Endodermal cell (in vitro differentiated cells): ENCODE results near the gene ZDHHC24. TPM values are rescaled to one million over a fixed set of nuclear protein-coding genes. Genes with fewer than 3 reads are reported as not detected.

Experiments used
- DNase-seq: peaks from one replicate; pipeline ENCODE4 v3.0.0-alpha.2; 2017
- H3K27ac ChIP-seq: 2 replicates; pipeline ENCODE4 v1.5.1; 2013; ENCODE audit warnings: mild to moderate bottlenecking, low read depth, low read length, moderate library complexity
- H3K27me3 ChIP-seq: 2 replicates; pipeline ENCODE4 v1.6.1; 2013; ENCODE audit warnings: mild to moderate bottlenecking, low read length, moderate library complexity; ENCODE audit not compliant: insufficient read depth, control insufficient read depth, poor library complexity, severe bottlenecking
- H3K36me3 ChIP-seq: 2 replicates; pipeline ENCODE4 v1.7.0; 2013; ENCODE audit warnings: mild to moderate bottlenecking, low read length, moderate library complexity; ENCODE audit not compliant: control insufficient read depth, insufficient read depth
- H3K4me1 ChIP-seq: one replicate; pipeline ENCODE4 v1.7.0; 2013; ENCODE audit warnings: low read length; ENCODE audit not compliant: control insufficient read depth, insufficient read depth
- H3K4me3 ChIP-seq: 2 replicates; pipeline ENCODE4 v1.5.1; 2013; ENCODE audit warnings: mild to moderate bottlenecking, low read length, moderate library complexity
- H3K9ac ChIP-seq: 2 replicates; pipeline ENCODE4 v1.6.1; 2013; ENCODE audit warnings: mild to moderate bottlenecking, low read length, moderate library complexity; ENCODE audit not compliant: poor library complexity, severe bottlenecking; ENCODE audit errors: extremely low read depth
- H3K9me3 ChIP-seq: 2 replicates; pipeline ENCODE4 v1.6.1; 2013; ENCODE audit warnings: mild to moderate bottlenecking, low read length, moderate library complexity; ENCODE audit not compliant: control insufficient read depth
- H3K27ac Mint-ChIP-seq: 2 replicates; pipeline ENCODE4 v1.8.0; 2020; ENCODE audit warnings: mixed read lengths
- H3K27me3 Mint-ChIP-seq: 2 replicates; pipeline ENCODE4 v1.8.0; 2021; ENCODE audit warnings: mild to moderate bottlenecking, mixed read lengths; ENCODE audit not compliant: insufficient read depth
- H3K36me3 Mint-ChIP-seq: 2 replicates; pipeline ENCODE4 v1.8.0; 2020; ENCODE audit warnings: low read depth, mixed read lengths
- H3K4me1 Mint-ChIP-seq: 2 replicates; pipeline ENCODE4 v1.8.0; 2020; ENCODE audit warnings: mixed read lengths
- H3K4me3 Mint-ChIP-seq: 2 replicates; pipeline ENCODE4 v1.8.0; 2020; ENCODE audit warnings: mild to moderate bottlenecking, moderate library complexity, mixed read lengths
- H3K9me3 Mint-ChIP-seq: 2 replicates; pipeline ENCODE4 v1.8.0; 2020; ENCODE audit warnings: mild to moderate bottlenecking, mixed read lengths
- WGBS, 2 experiments: methylation state at CpG; one replicate each; pipeline versions ENCODE4 v1.1.5 to v1.1.7; 2013; ENCODE audit warnings: missing lambda C conversion rate in 2 of 2, mixed read lengths in 1 of 2; ENCODE audit not compliant: insufficient coverage in 1 of 2, insufficient read length in 1 of 2; 5-methylcytosine and 5-hydroxymethylcytosine counted together
- total RNA-seq, 2 donors: library from RNA; stranded (reverse); fragmentation: NEBNext Ultra II Directional in 1 of 2; extraction: Animal tissue kit (Norgen Biotek cat#: 25700) in 1 of 2; gene quantifications; 2 replicates in 1 of 2; 3 replicates in 1 of 2; pipeline ENCODE4 v1.2.1, GENCODE V29; 2021
- TF ChIP-seq, protein P1 (sequence below): fragments of 200-600 bp; sonication (generic); conservative IDR thresholded peaks from 2 replicates; pipeline ENCODE4 v1.5.0; 2021; ENCODE audit warnings: antibody characterized with exemption, mild to moderate bottlenecking

The ZDHHC24 gene
- total RNA-seq, 2 donors from 2014 or later: 10.6 to 11.7 TPM

GRCh38 chr11:66568124-66568916 lies 22.5 kb upstream of the ZDHHC24 start, which contains the start of gene CTSF:
Gene CTSF, minus strand, starts transcription at chr11:66568606. Its CDS starts 120 bp downstream, at chr11:66568486.
- H3K4me1 ChIP-seq: peaks cover 6% of the 10 kb centered on the region
- Mint-ChIP-seq H3K4me3 (no peak within 1 kb of the TSS), H3K4me1 (peaks cover 13% of the 10 kb centered on the region), H3K27me3 (peaks cover 4% of the 10 kb centered on the region), H3K36me3 (no peaks in the 10 kb centered on the region), H3K27ac (no peak within 1 kb of the TSS), H3K9me3 (peaks cover 29% of the 10 kb centered on the region)
- no peak within 1 kb of the TSS for H3K27ac ChIP-seq
- 77 to 82% methylated on average over 65 to 77 of the region's 77 CpGs for WGBS, 2 experiments
- H3K9me3 ChIP-seq: peaks cover 19% of the 10 kb centered on the region
- no peak within 1 kb of the TSS for H3K4me3 ChIP-seq
- TF ChIP-seq, protein P1, sequence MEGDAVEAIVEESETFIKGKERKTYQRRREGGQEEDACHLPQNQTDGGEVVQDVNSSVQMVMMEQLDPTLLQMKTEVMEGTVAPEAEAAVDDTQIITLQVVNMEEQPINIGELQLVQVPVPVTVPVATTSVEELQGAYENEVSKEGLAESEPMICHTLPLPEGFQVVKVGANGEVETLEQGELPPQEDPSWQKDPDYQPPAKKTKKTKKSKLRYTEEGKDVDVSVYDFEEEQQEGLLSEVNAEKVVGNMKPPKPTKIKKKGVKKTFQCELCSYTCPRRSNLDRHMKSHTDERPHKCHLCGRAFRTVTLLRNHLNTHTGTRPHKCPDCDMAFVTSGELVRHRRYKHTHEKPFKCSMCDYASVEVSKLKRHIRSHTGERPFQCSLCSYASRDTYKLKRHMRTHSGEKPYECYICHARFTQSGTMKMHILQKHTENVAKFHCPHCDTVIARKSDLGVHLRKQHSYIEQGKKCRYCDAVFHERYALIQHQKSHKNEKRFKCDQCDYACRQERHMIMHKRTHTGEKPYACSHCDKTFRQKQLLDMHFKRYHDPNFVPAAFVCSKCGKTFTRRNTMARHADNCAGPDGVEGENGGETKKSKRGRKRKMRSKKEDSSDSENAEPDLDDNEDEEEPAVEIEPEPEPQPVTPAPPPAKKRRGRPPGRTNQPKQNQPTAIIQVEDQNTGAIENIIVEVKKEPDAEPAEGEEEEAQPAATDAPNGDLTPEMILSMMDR: no peak
- no peaks in the 10 kb centered on the region for H3K27me3 ChIP-seq
- no peaks in the 10 kb centered on the region for H3K36me3 ChIP-seq
- H3K9ac ChIP-seq: no peak within 1 kb of the TSS
- peak; percentile 70 for DNase-seq

DNA sequence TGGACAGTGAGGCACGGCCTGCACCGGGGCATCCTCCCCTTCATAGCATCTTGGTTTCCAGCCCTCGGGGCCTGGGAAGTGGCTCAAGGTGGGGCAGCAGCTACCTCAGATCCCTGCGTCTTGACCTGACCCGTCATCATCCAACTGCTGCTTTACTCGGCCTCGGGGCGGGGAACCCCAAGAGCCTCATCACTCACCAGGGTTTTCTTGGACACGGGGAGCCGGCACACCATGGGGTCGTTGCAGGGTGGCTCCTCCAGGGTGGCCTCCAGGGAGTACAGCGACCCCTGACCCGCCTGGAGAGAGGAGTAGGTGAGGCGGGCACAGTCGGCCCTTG lies 21.9 kb upstream of the ZDHHC24 start:
- H3K9ac ChIP-seq: no peak overlapping the region
- Mint-ChIP-seq H3K4me3 (no peak overlapping the region), H3K4me1 (peaks cover 13% of the 10 kb centered on the region)

GRCh38 chr11:66566221-66566620 lies 20.4 kb upstream of the ZDHHC24 start:
- no peak overlapping the region for H3K27ac ChIP-seq
- 94 to 95% methylated on average over 5 to 8 of the region's 8 CpGs for WGBS, 2 experiments
- H3K4me3 Mint-ChIP-seq: no peak overlapping the region
- TF ChIP-seq, protein P1: no peak
- peaks cover 13% of the 10 kb centered on the region for H3K4me1 Mint-ChIP-seq
- no peaks in the 10 kb centered on the region for H3K36me3 Mint-ChIP-seq
- DNase-seq: no peak
- peaks cover 7% of the 10 kb centered on the region for H3K9me3 ChIP-seq
- H3K27ac Mint-ChIP-seq: no peak overlapping the region
- H3K27me3 ChIP-seq: no peaks in the 10 kb centered on the region
- peaks cover 9% of the 10 kb centered on the region for H3K9me3 Mint-ChIP-seq
- H3K4me1 ChIP-seq: peaks cover 6% of the 10 kb centered on the region
- H3K27me3 Mint-ChIP-seq: peaks cover 4% of the 10 kb centered on the region
- no peak overlapping the region for H3K9ac ChIP-seq
- H3K36me3 ChIP-seq: no peaks in the 10 kb centered on the region
- no peak overlapping the region for H3K4me3 ChIP-seq

More for the DNA sequence above, 21.9 kb upstream of the ZDHHC24 start:
- Histone ChIP-seq H3K36me3 (no peaks in the 10 kb centered on the region), H3K4me1 (peaks cover 6% of the 10 kb centered on the region), H3K9me3 (peaks cover 13% of the 10 kb centered on the region), H3K4me3 (no peak overlapping the region), H3K27me3 (no peaks in the 10 kb centered on the region), H3K27ac (no peak overlapping the region)
- 87 to 91% methylated on average over 12 to 15 of the region's 15 CpGs for WGBS, 2 experiments
- Mint-ChIP-seq H3K27ac (no peak overlapping the region), H3K27me3 (peaks cover 4% of the 10 kb centered on the region), H3K36me3 (no peaks in the 10 kb centered on the region), H3K9me3 (peaks cover 23% of the 10 kb centered on the region)
- DNase-seq: no peak
- TF ChIP-seq, protein P1: no peak
